Uterus (tissue), 2 donors: Measurements from ENCODE around the gene CNNM3.

Source experiments
- CTCF ChIP-seq, 4 experiments: fragments of 200-600 bp in 2 of 4; fragments of 450-650 bp in 2 of 4; sonication (generic) in 2 of 4; IDR thresholded peaks; one replicate each; pipeline ENCODE4 v1.5.1; 2016 to 2019; ENCODE audit warnings: antibody characterized with exemption in 4 of 4, mild to moderate bottlenecking in 2 of 4, moderate library complexity in 1 of 4
- POLR2A ChIP-seq, 2 donors: fragments of 450-650 bp; IDR thresholded peaks; one replicate each; pipeline ENCODE4 v1.6.1; 2016; ENCODE audit warnings: antibody characterized with exemption in 2 of 2, mild to moderate bottlenecking in 1 of 2, moderate library complexity in 1 of 2

DNA sequence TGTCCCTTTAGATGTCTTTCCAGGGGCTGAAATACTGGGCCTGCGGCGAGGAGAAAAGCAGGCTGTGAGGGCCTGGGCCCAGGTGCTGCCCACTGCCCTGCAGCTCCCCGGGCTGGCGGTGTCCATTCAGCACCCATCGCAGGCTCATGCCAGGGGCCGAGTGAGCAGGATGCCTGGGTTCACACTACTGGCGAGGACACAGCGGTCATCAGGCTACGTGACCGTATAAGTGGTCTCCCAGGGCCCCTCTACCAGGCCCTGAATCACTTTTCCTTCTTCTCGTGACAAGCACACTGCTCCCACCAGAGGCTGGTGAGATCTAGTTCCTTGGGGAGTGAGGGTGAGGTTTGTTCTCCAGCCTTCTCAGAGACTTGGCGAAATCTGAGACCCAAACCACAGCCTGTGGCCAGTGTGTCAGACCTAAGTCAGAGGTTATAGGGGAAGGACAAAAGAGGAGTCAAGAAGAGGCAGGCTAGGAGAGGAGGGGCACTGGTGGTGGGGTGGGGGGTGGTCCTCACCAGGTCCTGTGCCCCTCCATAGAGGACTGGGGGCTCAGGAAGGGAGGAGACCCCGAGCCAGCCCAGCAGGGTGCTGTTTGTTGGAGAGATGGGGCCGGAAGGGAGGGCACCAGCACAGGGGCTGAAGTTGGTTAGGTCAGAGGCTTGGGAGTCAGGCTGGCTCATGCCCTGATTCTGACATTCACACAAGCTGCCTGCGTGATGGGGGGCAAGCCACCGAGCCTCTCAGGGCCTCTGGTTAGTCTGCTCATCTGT is 60.4 kb downstream of the CNNM3 start:
- no peak for TF ChIP-seq CTCF (IDR thresholded peaks at IDR 0.05)
- no peak for TF ChIP-seq POLR2A (IDR thresholded peaks at IDR 0.05)
